Measurements from ENCODE around the gene STRN4.

- TF ChIP-seq POLR2A (IDR thresholded peaks at IDR 0.05) (no peak), CTCF (IDR thresholded peaks at IDR 0.05) (no peak), POLR2AphosphoS5 (IDR thresholded peaks at IDR 0.05) (no peak)
Observed at GRCh38 chr19:46689358-46689757, 56.9 kb downstream of the STRN4 start.
